CD4-positive, alpha-beta T cell (primary cell): ENCODE results near the gene ADTRP. TPM values are rescaled to one million over a fixed set of nuclear protein-coding genes. Genes with fewer than 3 reads are reported as not detected.

Source experiments
- ATAC-seq: fragments of 200-7000 bp; cut with Tn5 transposase; one replicate; pipeline ENCODE4 v1.10.0; 2022; ENCODE audit warnings: mild to moderate bottlenecking; ENCODE audit not compliant: poor library complexity
- CTCF ChIA-PET: fragments of 350-600 bp; sonication (Branson Sonifier 250); formaldehyde crosslinking; loops from one replicate; lab custom pipeline; 2021; ENCODE audit warnings: antibody characterized with exemption, inconsistent platforms; lab: Charles Lee
- POLR2A ChIA-PET: fragments of 350-600 bp; sonication (Branson Sonifier 250); formaldehyde crosslinking; loops from one replicate; lab custom pipeline; 2021; ENCODE audit warnings: antibody characterized with exemption, inconsistent platforms; lab: Charles Lee
- DNase-seq, 14 experiments: peaks; one replicate each; pipeline ENCODE4 v3.0.0-alpha.2; 2013 to 2020; ENCODE audit warnings: mixed read lengths in 2 of 14
- H3K27ac ChIP-seq, 2 donors: one replicate each; pipeline versions ENCODE4 v1.5.1 to v1.7.0; 2013; ENCODE audit warnings: low read length in 2 of 2, low read depth in 1 of 2, mild to moderate bottlenecking in 1 of 2
- H3K27me3 ChIP-seq, 2 experiments: 1 replicate in 1 of 2; 2 replicates in 1 of 2; pipeline versions ENCODE4 v1.6.1 to v1.7.0; 2013; ENCODE audit warnings: low read length in 2 of 2, control low read depth in 1 of 2, mild to moderate bottlenecking in 1 of 2, moderate library complexity in 1 of 2; ENCODE audit not compliant: insufficient read depth in 2 of 2, control insufficient read depth in 1 of 2
- H3K36me3 ChIP-seq: one replicate; pipeline ENCODE4 v1.6.1; 2013; ENCODE audit warnings: low read length, control low read depth; ENCODE audit not compliant: insufficient read depth
- H3K4me1 ChIP-seq: one replicate; pipeline ENCODE4 v1.6.1; 2013; ENCODE audit warnings: low read length, control low read depth; ENCODE audit not compliant: insufficient read depth
- H3K4me3 ChIP-seq: one replicate; pipeline ENCODE4 v1.5.1; 2013; ENCODE audit warnings: mild to moderate bottlenecking, low read length, moderate library complexity
- H3K9me3 ChIP-seq, 2 experiments: 1 replicate in 1 of 2; 2 replicates in 1 of 2; pipeline versions ENCODE4 v1.6.1 to v1.7.0; 2013; ENCODE audit warnings: low read length in 2 of 2, mild to moderate bottlenecking in 2 of 2, control low read depth in 1 of 2, moderate library complexity in 1 of 2; ENCODE audit not compliant: control insufficient read depth in 1 of 2, insufficient read depth in 1 of 2
- H3K27ac Mint-ChIP-seq: one replicate; pipeline ENCODE4 v1.8.0; 2020; ENCODE audit warnings: mixed read lengths
- H3K27me3 Mint-ChIP-seq: one replicate; pipeline ENCODE4 v1.8.0; 2021; ENCODE audit warnings: mixed read lengths
- H3K36me3 Mint-ChIP-seq: one replicate; pipeline ENCODE4 v1.8.0; 2021; ENCODE audit warnings: low read depth, mixed read lengths
- H3K4me1 Mint-ChIP-seq: one replicate; pipeline ENCODE4 v1.8.0; 2021; ENCODE audit warnings: low read depth, mixed read lengths
- H3K4me3 Mint-ChIP-seq: one replicate; pipeline ENCODE4 v1.8.0; 2020; ENCODE audit warnings: mild to moderate bottlenecking, mixed read lengths
- H3K9me3 Mint-ChIP-seq: one replicate; pipeline ENCODE4 v1.8.0; 2020; ENCODE audit warnings: mixed read lengths
- CTCF ChIP-seq: fragments of 200-600 bp; IDR thresholded peaks from one replicate; pipeline ENCODE4 v1.8.0; 2022; ENCODE audit warnings: antibody characterized with exemption, mild to moderate bottlenecking
- intact Hi-C, 2 experiments: fragments of 100-400 bp; cut with DNase I in 1 of 2; cut with micrococcal nuclease in 1 of 2; formaldehyde crosslinking; loops; one replicate each; pipeline versions ENCODE4 v1.15.1 to v1.9.0; 2023 to 2025; cut with DNase I, micrococcal nuclease
- total RNA-seq, 174 experiments: library from RNA in 2 of 174; stranded (reverse) in 2 of 174; gene quantifications; one replicate each; pipeline ENCODE4 v1.2.3 and lab custom pipeline; 2021 to 2026

ADTRP gene
- total RNA-seq, 2 experiments from 2014 or later: 14.3 to 15.2 TPM

GRCh38 chr6:11758878-11759277 lies 19.7 kb downstream of the ADTRP start:
- DNase-seq (no peak), ATAC-seq (no peak)
- no peak overlapping the region for H3K4me3 Mint-ChIP-seq
- intact Hi-C loops: no loop called here
- H3K4me1 Mint-ChIP-seq: peaks cover 10% of the 10 kb centered on the region
- H3K27ac Mint-ChIP-seq: no peak overlapping the region
- H3K36me3 Mint-ChIP-seq: no peaks in the 10 kb centered on the region
- H3K27me3 ChIP-seq: no peaks in the 10 kb centered on the region
- H3K9me3 Mint-ChIP-seq: peaks cover 8% of the 10 kb centered on the region
- ChIA-PET CTCF (no interaction called here), POLR2A (no interaction called here)
- H3K27me3 Mint-ChIP-seq: no peaks in the 10 kb centered on the region
- H3K4me3 ChIP-seq: no peak overlapping the region
- H3K4me1 ChIP-seq: no peaks in the 10 kb centered on the region
- no peak overlapping the region for H3K27ac ChIP-seq
- H3K9me3 ChIP-seq: peaks cover 0 to 6% of the 10 kb centered on the region in 2 experiments
- no peak for TF ChIP-seq CTCF
- H3K36me3 ChIP-seq: no peaks in the 10 kb centered on the region

GRCh38 chr6:11756726-11757125 lies 21.9 kb downstream of the ADTRP start:
- no peak overlapping the region for H3K4me3 ChIP-seq
- H3K9me3 Mint-ChIP-seq: peaks cover 8% of the 10 kb centered on the region
- no peak for TF ChIP-seq CTCF
- H3K4me3 Mint-ChIP-seq: no peak overlapping the region
- peaks cover 0 to 6% of the 10 kb centered on the region in 2 experiments for H3K9me3 ChIP-seq
- peaks cover 10% of the 10 kb centered on the region for H3K4me1 Mint-ChIP-seq
- ATAC-seq: no peak
- H3K36me3 Mint-ChIP-seq: no peaks in the 10 kb centered on the region
- DNase-seq: no peak
- intact Hi-C loops: no loop called here
- H3K36me3 ChIP-seq: no peaks in the 10 kb centered on the region
- no peak overlapping the region for H3K27ac Mint-ChIP-seq
- CTCF ChIA-PET: no interaction called here
- H3K27me3 ChIP-seq: no peaks in the 10 kb centered on the region
- no peaks in the 10 kb centered on the region for H3K4me1 ChIP-seq
- POLR2A ChIA-PET: no interaction called here
- H3K27me3 Mint-ChIP-seq: no peaks in the 10 kb centered on the region
- H3K27ac ChIP-seq: no peak overlapping the region

- Mint-ChIP-seq H3K4me3 (no peak overlapping the region), H3K27me3 (no peaks in the 10 kb centered on the region), H3K9me3 (peaks cover 8% of the 10 kb centered on the region), H3K4me1 (peaks cover 10% of the 10 kb centered on the region), H3K36me3 (no peaks in the 10 kb centered on the region), H3K27ac (no peak overlapping the region)
- no peak for TF ChIP-seq CTCF
- CTCF ChIA-PET: no interaction called here
- Histone ChIP-seq H3K36me3 (no peaks in the 10 kb centered on the region), H3K4me1 (no peaks in the 10 kb centered on the region), H3K4me3 (no peak overlapping the region), H3K9me3 (peaks cover 0 to 6% of the 10 kb centered on the region in 2 experiments), H3K27ac (no peak overlapping the region), H3K27me3 (no peaks in the 10 kb centered on the region)
- ATAC-seq: no peak
- intact Hi-C loops: no loop called here
- POLR2A ChIA-PET: no interaction called here
- DNase-seq: no peak
Measured at GRCh38 chr6:11756292-11756691, 22.3 kb downstream of the ADTRP start.
